Limb (tissue), 2 donors: ENCODE results near the gene MRPS22.
"Not testable (repeated sequence)": the region's sequence is repeated elsewhere in the genome, so short reads cannot be mapped to it uniquely, and the experiment has no call there.

Experiments
- DNase-seq, 2 donors: peaks; one replicate each; pipeline ENCODE4 v3.0.0-alpha.2; 2016; ENCODE audit errors: extremely low spot score in 2 of 2

Gene MRPS22

GRCh38 chr3:139311557-139311956 lies 32.3 kb upstream of the MRPS22 start:
- DNase-seq = no peak

- no peak for DNase-seq
Measured at GRCh38 chr3:139312416-139312815, 31.4 kb upstream of the MRPS22 start.

- DNase-seq = no peak
Measured at GRCh38 chr3:139312959-139313358, 30.9 kb upstream of the MRPS22 start.

GRCh38 chr3:139313921-139314320 lies 29.9 kb upstream of the MRPS22 start:
- no peak for DNase-seq

- DNase-seq = no peak
Measured at GRCh38 chr3:139317215-139317614, 26.6 kb upstream of the MRPS22 start.

- DNase-seq = no peak
Measured at GRCh38 chr3:139317660-139318430, 26.0 kb upstream of the MRPS22 start.

GRCh38 chr3:139318431-139318816 lies 25.4 kb upstream of the MRPS22 start:
- no peak for DNase-seq

GRCh38 chr3:139318826-139319225 lies 25.0 kb upstream of the MRPS22 start:
- DNase-seq = no peak

- DNase-seq = no peak
Measured at GRCh38 chr3:139319428-139320402, 24.1 kb upstream of the MRPS22 start.

GRCh38 chr3:139320551-139321309 lies 23.1 kb upstream of the MRPS22 start:
- DNase-seq = no peak

GRCh38 chr3:139322346-139322745 lies 21.5 kb upstream of the MRPS22 start:
- DNase-seq = no peak

- DNase-seq = no peak
Measured at GRCh38 chr3:139323146-139323545, 20.7 kb upstream of the MRPS22 start.

- DNase-seq = no peak
Measured at GRCh38 chr3:139324456-139324855, 19.4 kb upstream of the MRPS22 start.

- DNase-seq = no peak
Measured at GRCh38 chr3:139325551-139325950, 18.3 kb upstream of the MRPS22 start.

GRCh38 chr3:139326131-139326530 lies 17.7 kb upstream of the MRPS22 start:
- DNase-seq = no peak

GRCh38 chr3:139326707-139327106 lies 17.1 kb upstream of the MRPS22 start:
- DNase-seq = no peak

GRCh38 chr3:139327231-139327630 lies 16.6 kb upstream of the MRPS22 start:
- DNase-seq = no peak

- no peak for DNase-seq
Measured at GRCh38 chr3:139327861-139328260, 16.0 kb upstream of the MRPS22 start.

GRCh38 chr3:139328356-139328755 lies 15.5 kb upstream of the MRPS22 start:
- DNase-seq = no peak

- DNase-seq = peak; percentile 68 to 92
Measured at GRCh38 chr3:139329364-139329850, 14.4 kb upstream of the MRPS22 start.

GRCh38 chr3:139332092-139332491 lies 11.7 kb upstream of the MRPS22 start:
- DNase-seq = no peak

- DNase-seq = not testable (repeated sequence)
Measured at GRCh38 chr3:139334675-139335074, 9.1 kb upstream of the MRPS22 start.
